ENCODE data around the gene MAP3K2.

MAP3K2 gene

GRCh38 chr2:127428057-127428814 lies 40.5 kb upstream of the MAP3K2 start:
- H3K27ac ChIP-seq, result no peak overlapping the region
- no peak for TF ChIP-seq CTCF (IDR thresholded peaks at IDR 0.05)
- TF ChIP-seq ZFX (IDR thresholded peaks at IDR 0.05; ENCODE audit: borderline replicate concordance), result no peak

- no peak overlapping the region for H3K27ac ChIP-seq
- no peak for TF ChIP-seq CTCF (IDR thresholded peaks at IDR 0.05)
- no peak for TF ChIP-seq ZFX (IDR thresholded peaks at IDR 0.05; ENCODE audit: borderline replicate concordance)
Observed at GRCh38 chr2:127427376-127428056, 39.7 kb upstream of the MAP3K2 start.

- no peak for TF ChIP-seq CTCF (IDR thresholded peaks at IDR 0.05)
- TF ChIP-seq ZFX (IDR thresholded peaks at IDR 0.05; ENCODE audit: borderline replicate concordance), result no peak
- no peak overlapping the region for H3K27ac ChIP-seq
Observed at GRCh38 chr2:127426501-127427354, 39.0 kb upstream of the MAP3K2 start.

- TF ChIP-seq CTCF (IDR thresholded peaks at IDR 0.05), result no peak
- H3K27ac ChIP-seq, result no peak overlapping the region
Observed at GRCh38 chr2:127425540-127426490, 38.0 kb upstream of the MAP3K2 start.

- no peak overlapping the region for H3K27ac ChIP-seq
- no peak for TF ChIP-seq ZFX (IDR thresholded peaks at IDR 0.05; ENCODE audit: borderline replicate concordance)
- TF ChIP-seq CTCF (IDR thresholded peaks at IDR 0.05), result no peak
Observed at GRCh38 chr2:127424598-127425520, 37.1 kb upstream of the MAP3K2 start.

- TF ChIP-seq CTCF (IDR thresholded peaks at IDR 0.05) (no peak), ZFX (IDR thresholded peaks at IDR 0.05; ENCODE audit: borderline replicate concordance) (no peak)
Observed at GRCh38 chr2:127423880-127424279, 36.1 kb upstream of the MAP3K2 start.

More at GRCh38 chr2:127423880-127424279, 36.1 kb upstream of the MAP3K2 start:
- no peak overlapping the region for H3K27ac ChIP-seq

Data from 22Rv1 (cell line).